ENCODE data around the gene CLPTM1L.

CLPTM1L gene

GRCh38 chr5:1325191-1325741, 19.6 kb downstream of the CLPTM1L start:
- DNase-seq, result no peak

- no peak for DNase-seq
Measured at GRCh38 chr5:1324719-1325190, 20.1 kb downstream of the CLPTM1L start.

- DNase-seq, result no peak
Measured at GRCh38 chr5:1324301-1324700, 20.6 kb downstream of the CLPTM1L start.

- DNase-seq, result no peak
Measured at GRCh38 chr5:1323803-1324173, 21.1 kb downstream of the CLPTM1L start.

DNA sequence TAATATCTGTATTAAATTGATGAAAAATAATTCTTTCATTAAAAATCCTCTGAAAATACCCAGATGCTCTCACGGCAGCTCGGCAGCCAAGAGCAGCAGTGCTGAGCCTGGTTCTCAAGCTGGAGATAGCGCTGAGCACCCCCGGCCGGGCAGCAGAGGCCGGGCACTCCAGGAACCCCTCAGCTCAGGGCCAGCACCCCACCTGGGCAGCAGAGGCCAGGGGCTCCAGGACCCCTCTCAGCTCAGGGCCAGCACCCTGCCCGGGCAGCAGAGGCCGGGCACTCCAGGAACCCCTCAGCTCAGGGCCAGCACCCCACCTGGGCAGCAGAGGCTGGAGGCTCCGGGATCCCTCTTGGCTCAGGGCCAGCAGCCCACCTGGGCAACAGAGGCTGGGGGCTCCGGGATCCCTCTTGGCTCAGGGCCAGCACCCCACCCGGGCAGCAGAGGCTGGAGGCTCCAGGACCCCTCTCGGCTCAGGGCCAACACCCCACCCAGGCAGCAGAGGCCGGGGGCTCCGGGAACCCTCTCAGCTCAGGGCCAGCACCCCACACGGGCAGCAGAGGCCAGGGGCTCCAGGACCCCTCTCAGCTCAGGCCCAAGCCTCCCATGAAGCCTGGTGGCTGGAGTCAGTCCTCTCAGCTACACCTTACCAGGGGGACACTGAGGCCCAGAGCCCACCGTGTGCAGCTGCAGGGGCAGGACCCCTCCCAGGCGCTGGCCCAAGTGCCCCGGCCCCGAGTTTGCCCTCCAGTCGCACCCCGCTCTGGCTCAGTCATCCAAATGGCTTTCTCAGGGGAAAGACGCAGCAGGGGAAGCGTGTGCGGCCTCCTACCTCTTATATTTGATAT, 21.7 kb downstream of the CLPTM1L start:
- no peak for DNase-seq

DNA sequence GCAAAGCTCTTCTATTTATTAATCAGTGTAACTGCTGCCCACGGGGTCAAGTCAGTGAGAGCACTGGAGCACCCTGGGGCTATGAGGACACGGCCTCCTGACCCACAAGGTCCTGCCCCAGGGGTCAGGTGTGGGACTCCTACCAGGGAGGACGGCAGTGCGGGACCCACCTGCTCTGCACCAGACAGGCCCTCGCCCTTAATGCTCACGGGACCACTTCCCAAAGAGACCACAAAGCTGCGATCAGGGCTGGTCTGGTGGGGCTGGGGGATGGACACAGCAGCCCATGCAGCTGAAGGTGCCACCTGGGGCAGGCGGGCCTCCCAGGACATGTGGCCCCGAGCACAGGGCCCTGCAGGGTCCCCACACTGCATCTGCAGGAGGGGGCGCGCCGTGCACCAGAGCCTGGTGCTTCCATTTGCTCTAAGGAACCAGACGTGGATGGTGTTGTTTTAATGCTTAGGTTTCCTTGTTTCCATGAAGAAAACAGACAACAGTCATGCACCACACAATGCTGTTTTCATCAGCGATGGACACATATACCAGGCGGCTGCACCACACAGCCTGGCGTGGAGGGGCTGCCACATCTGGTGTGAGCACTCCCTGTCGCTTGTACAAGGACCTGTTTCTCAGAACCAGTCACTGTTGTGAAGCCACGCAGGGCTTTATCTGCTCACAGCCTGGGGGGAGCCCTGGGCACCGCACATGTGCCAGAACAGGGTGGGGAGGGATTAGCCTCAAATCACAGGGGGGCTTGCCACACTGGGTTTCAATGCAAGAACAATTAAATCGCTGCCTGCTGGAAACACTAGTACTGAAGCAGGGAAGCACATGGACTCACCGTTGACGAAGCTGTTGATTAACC, 22.6 kb downstream of the CLPTM1L start:
- DNase-seq, result no peak

DNA sequence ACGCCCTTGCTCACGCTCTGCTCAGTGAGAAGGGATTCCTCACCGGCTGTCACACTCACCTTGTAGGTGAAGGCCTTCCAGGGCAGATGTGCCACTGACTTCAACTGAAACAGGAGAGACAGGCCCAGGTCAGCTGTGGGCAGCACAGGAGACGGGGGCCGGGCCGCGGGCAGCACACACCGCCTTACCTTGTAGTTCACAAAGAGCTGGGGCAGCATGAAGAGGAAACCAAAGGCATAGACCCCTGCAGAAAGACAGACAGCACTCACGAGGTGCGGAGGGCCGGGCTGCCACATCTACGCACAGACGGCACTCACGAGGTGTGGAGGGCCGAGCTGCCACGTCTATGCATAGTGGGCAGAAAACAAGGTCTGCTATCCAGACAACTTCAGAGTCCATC, 23.3 kb downstream of the CLPTM1L start:
- no peak for DNase-seq

DNA sequence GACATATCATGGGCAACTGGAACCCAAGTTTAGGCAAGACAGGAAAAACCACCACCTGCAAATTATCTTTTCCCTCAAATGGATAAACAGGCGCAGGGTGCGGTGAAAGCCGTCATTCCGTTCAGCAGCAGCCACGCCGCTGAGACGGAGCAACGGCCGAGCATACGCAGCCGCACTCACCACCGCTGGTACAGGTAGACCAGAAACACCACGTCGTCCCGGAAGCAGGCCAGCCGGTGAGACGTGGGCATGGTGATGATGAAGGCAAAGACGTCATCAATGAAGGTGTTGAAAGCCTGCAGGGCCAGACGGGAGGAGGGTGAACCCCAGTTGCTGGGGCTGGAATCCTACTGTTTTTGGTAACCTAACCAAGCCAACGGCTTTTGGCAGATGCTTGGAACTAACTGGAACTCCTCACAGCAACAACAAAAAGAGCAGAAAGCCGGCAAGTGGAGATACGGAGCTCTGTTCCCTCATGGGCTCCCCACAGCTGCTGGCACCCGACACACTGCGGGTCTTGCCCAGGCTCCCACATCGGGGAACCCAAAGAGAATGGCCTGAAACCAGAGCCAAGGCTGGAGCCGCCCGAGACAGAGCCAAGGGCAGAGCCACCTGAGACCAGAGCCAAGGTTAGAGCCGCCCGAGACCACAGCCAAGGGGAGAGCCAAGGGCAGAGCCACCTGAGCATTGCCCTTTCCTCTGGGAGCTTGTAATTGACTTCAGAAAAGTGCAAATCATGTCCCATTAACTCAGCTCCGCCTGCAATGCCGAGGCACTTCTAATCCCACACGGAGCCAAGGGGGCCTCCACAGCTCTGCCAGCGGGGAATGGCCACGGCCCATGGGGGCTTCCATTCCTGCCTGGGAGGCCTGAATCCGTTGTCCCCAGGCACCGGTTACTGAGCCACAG, 24.2 kb downstream of the CLPTM1L start:
- no peak for DNase-seq

GRCh38 chr5:1319436-1320256, 25.3 kb downstream of the CLPTM1L start:
- no peak for DNase-seq

DNA sequence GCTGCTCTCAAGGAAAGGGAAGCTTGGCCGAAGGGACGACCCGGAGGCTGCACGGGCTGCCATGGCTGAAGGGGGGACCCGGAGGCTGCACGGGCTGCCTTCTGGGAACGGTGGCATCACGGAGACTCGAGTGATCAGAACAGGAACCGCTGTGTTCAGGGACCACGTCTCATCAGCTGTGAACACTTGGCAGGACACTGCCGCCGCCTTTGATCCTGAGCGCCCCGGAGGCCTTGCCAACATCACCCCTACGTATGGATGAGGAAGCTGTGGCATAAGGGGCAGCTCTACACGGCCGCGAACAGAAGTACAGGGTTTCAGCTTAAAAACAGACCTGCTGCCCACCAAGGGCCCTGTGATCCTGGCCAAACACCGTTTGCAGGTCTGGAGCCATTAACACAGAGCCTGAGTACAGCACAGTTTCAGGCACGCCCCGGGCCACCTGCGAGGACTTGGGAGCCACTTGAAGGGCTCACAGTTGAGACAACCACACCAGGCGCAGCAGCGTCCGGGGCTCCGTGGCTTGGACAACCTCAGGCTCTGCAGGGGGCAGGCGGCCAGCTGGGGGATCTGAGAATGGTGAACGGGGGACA, 26.1 kb downstream of the CLPTM1L start:
- DNase-seq, result peak; percentile 39

GRCh38 chr5:1317921-1318565, 26.9 kb downstream of the CLPTM1L start:
- DNase-seq, result no peak

DNA sequence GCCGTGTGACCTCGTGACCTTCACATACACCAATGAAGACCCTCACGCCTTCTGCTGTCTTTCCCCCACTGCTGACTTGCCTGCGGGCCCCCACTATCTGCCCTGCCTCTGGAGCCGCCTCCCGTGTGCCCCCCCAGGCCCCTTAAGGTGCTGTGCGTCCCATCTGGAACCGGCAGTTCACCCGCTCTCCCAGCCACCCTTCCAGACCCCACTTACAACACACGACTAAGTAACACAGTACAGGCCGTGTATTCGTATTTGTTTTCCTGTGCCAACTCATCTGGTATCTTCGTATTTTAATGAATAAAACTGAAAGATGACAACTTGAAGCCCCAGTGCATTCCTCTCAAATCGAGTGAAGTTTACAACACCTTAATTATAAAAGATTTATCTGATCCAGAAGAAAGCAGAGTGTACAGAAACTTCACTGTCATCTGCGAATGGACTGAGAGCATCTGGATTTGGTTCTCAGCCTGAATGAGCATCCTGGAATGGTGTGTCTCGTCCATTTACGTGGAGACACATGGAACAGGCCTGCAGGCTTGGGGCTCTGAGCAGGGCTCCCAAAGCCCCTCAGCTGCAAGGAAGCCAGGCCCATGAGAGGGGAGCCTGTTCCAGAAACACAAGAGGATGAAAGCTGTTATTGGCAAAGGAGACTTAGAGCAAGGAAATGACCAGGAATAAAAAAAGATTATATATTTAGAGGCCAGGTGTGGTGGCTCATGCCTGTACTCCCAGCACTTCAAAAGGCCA, 28.1 kb downstream of the CLPTM1L start:
- DNase-seq, result no peak

DNA sequence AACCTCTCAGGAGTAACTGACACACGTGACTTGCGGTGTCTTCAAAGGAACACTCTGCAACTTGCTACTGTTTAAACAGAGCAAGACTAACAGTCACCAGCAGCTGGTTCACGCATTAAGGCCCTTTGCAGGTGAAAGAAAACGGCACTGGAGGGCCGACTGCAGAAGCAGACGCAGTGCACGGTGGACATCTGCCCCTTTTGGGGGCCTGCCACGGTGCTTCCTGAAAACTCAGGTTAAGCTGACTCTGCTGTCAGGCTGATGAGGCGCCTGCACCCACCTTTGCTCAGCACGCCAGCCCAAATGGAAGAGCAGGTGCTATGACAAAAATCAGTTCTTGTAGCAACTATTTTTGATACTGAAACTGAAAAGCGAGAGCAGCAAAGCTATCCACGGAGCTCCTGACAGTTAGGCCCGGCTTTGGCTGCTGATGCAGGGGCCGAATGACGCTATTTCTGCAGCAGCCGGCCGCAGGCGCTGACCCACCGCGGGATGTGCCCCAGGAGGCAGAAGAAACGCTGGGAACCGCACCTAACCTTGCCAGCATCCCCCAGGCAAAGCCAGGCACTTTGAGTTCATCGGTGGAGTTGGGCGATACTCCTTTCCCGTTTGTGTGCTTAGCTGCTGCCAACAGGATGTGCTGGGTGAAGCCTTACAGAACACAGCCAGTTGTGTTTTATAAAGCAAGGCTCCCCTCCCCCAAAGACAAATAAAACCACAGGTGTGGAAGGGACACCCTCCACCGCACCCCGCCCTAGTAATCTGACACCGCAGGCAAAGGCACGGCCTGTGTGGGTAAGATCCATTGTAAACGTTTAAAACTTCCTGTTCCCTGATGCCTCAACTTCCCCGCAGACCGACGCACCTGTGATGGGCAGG, 29.0 kb downstream of the CLPTM1L start:
- peak; percentile 85 for DNase-seq

GRCh38 chr5:1315018-1315708, 29.7 kb downstream of the CLPTM1L start:
- DNase-seq, result no peak

DNA sequence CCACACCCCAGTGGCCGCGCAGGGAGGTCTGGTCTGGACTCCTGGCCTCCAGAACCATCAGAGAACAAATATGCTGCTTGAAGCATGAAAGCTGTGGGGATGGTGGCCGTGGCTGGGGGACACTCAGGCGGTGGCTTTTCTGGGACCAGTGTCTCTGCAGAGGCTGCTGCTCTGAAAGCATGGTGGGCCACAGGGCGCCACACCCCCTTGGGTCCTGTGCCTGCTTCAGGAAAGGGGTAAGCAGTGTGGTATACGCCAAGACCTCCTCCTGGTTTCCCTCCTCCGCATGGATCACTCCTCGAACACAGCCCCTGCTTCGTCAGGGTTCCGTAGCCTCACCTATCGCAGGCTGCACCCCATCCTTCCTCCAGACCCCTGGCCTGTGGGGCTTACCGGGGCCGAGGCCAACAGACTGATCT, 30.3 kb downstream of the CLPTM1L start:
- no peak for DNase-seq

DNA sequence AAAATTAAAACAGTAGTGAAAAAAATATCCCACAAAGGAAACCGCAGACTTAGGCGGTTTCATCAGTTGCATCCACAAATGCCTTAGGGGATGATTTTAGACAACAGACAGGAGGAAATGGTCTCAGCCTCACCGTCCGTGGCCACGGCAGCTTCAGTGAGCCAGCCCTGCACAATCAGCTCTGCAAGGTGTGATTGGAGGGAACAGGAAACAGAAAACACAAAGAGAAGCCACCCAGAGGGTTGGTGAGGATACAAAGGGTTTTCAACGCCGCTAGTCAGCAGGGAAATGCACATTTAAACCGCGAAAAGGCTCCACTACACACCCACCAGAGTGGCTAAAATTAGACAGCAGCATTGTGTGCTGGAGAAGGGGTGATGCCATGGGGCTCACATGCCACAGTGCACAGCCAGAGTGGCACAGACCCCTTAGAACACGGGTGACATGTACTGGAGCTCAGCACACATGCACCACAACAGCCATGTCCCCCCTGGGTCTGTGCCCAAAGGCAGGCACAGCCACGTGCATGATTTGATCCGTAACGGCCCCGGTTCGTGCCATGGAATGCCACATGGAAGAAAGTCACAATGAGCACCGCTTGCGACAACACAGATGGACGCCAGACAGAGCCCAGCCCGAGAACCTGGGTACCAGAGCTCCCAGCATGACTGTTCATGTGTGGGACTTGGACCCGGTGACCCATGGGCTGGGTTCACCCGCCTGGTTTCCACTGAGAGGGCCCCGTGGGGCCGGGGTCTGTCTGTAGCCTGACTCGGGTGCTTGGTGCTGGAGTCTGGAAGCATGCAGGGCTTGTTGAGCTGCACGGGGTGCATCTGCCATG, 31.7 kb downstream of the CLPTM1L start:
- no peak for DNase-seq

DNA sequence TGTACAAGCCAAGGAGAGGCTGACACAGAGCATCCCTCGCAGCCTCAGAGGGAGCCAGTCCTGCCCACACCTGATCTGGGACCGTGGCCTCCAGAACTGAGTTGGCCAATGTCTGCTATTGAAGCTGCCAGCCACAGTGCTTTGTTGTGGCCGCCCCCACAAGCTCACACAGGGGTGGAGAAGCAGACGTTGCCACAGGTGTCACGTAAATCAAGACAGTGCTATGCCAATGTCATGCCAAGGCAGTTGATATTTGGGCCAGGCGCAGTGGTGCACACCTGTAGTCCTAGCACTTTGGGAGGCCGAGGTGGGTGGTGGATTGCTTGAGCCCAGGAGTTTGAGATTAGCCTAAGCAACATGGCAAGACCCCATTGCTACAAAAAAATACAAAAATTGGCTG, 32.7 kb downstream of the CLPTM1L start:
- DNase-seq, result no peak
